Smooth muscle cell (in vitro differentiated cells): Measurements from ENCODE around the gene TUBGCP4. TPM values are rescaled to one million over a fixed set of nuclear protein-coding genes. Genes with fewer than 3 reads are reported as not detected.

Source experiments
- DNase-seq: peaks from one replicate; lab custom pipeline; 2025; ENCODE audit not compliant: unreplicated experiment; lab: John Stamatoyannopoulos, UW
- H2AFZ ChIP-seq: fragments of 200-600 bp; sonication (generic); 2 replicates; pipeline ENCODE4 v1.6.0; 2016; ENCODE audit warnings: antibody characterized with exemption, low read depth, mild to moderate bottlenecking
- H3F3A ChIP-seq: fragments of 200-600 bp; sonication (generic); 2 replicates; pipeline ENCODE4 v1.6.0; 2017; ENCODE audit warnings: antibody characterized with exemption, low read depth
- H3K27ac ChIP-seq: fragments of 200-600 bp; sonication (generic); 2 replicates; pipeline ENCODE4 v1.5.1; 2016; ENCODE audit warnings: low read depth, mild to moderate bottlenecking
- H3K27me3 ChIP-seq: fragments of 200-600 bp; sonication (generic); 2 replicates; pipeline ENCODE4 v1.6.1; 2016; ENCODE audit warnings: low read depth, mild to moderate bottlenecking
- H3K36me3 ChIP-seq: fragments of 200-600 bp; sonication (generic); 2 replicates; pipeline ENCODE4 v1.5.1; 2016; ENCODE audit warnings: low read depth
- H3K4me1 ChIP-seq: fragments of 200-600 bp; sonication (generic); 2 replicates; pipeline ENCODE4 v1.5.1; 2016; ENCODE audit warnings: low read depth
- H3K4me2 ChIP-seq: fragments of 200-600 bp; sonication (generic); 2 replicates; pipeline ENCODE4 v1.6.0; 2016; ENCODE audit warnings: mild to moderate bottlenecking
- H3K4me3 ChIP-seq: fragments of 200-600 bp; sonication (generic); 2 replicates; pipeline ENCODE4 v1.5.1; 2016; ENCODE audit warnings: mild to moderate bottlenecking
- H3K79me2 ChIP-seq: fragments of 200-600 bp; sonication (generic); 2 replicates; pipeline ENCODE4 v1.6.0; 2016; ENCODE audit warnings: low read depth, mild to moderate bottlenecking
- H3K9ac ChIP-seq: fragments of 200-600 bp; sonication (generic); 2 replicates; pipeline ENCODE4 v1.6.0; 2016; ENCODE audit warnings: low read depth
- H3K9me3 ChIP-seq: fragments of 200-600 bp; sonication (generic); replicated peaks from 2 replicates; pipeline ENCODE4 v1.5.1; 2016; ENCODE audit warnings: low read depth
- H4K20me1 ChIP-seq: fragments of 200-600 bp; sonication (generic); 2 replicates; pipeline ENCODE4 v1.6.0; 2016; ENCODE audit warnings: low read depth
- WGBS: methylation state at CpG from one replicate; pipeline ENCODE4 v1.1.7; 2016; ENCODE audit warnings: low lambda C conversion rate; 5-methylcytosine and 5-hydroxymethylcytosine counted together
- polyA plus RNA-seq: library from polyadenylated mRNA; unstranded; fragments of >200 nt; fragmentation: Nextera tagmentation; extraction: Ambion mirVana; gene quantifications from 2 replicates; pipeline ENCODE4 v1.2.1, GENCODE V29; 2016
- total RNA-seq: library from RNA; depleted of rRNA; stranded (reverse); fragments of >200 nt; gene quantifications from 2 replicates; pipeline ENCODE4 v1.2.3, GENCODE V29; 2014
- TF ChIP-seq, protein P1 (sequence below): fragments of 200-600 bp; sonication (generic); IDR thresholded peaks from 2 replicates; pipeline ENCODE4 v1.5.1; 2017; ENCODE audit warnings: borderline replicate concordance, mild to moderate bottlenecking, antibody characterized with exemption; ENCODE audit not compliant: insufficient read depth, poor library complexity, severe bottlenecking

The TUBGCP4 gene
- total and polyA plus RNA-seq, 2 experiments from 2014 or later, result 10.2 to 11.4 TPM

DNA sequence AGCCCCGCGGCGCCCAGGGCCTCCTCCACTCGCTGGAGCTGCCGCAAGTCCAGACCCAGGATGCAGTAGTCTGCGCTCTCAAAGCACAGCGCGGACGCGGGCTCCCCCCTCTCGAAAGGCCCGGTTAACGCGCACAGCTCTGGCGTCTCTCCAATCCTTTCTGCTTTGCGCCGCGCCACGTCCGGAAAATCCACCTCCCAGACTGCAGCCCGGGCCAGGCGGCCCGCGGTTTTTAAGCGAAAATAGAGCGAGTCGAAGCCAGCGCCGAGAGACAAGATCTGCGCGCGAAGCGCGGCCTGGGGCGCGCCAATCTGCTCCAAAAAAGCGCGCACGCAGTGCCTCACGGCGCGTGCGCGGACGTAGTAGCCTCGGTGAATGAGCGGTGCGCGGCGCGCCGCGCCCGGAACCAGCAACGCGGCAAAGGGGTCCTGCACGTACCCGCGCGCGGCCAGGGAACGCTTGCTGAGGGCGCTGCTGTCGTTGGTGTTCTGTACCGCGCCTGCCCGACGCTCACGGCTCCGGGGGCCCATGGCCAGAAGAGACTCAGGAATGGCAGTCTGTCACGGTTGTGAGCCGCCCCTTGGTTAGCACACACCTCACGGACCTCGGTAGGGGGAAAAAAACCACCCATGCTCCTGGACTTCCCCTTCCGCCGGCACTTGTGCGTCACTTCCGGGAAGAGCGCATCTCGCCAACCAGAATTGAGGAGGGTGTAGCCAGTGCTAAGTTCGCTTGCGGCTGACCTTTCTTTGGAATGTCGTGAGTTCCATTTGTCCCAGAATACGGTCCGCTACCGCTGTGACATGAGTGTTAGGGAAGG lies 40.7 kb upstream of the TUBGCP4 start, which contains the start of gene LCMT2:
TSS of gene LCMT2 (minus strand) at position 614 of the 820 bp plus-strand sequence. CDS start at position 530, 84 bp downstream.
- peak within 1 kb of the TSS; percentile 90 for H3K4me2 ChIP-seq
- H3K79me2 ChIP-seq, result peaks cover 13% of the 10 kb centered on the region
- peaks cover 9% of the 10 kb centered on the region for H4K20me1 ChIP-seq
- H3K4me1 ChIP-seq, result peaks cover 17% of the 10 kb centered on the region
- H2AFZ ChIP-seq, result peak within 1 kb of the TSS; percentile 84
- H3K27ac ChIP-seq, result peak within 1 kb of the TSS; percentile 87
- no peaks in the 10 kb centered on the region for H3K9me3 ChIP-seq
- peak; percentile 81 for DNase-seq
- H3K27me3 ChIP-seq, result no peaks in the 10 kb centered on the region
- H3F3A ChIP-seq, result no peaks in the 10 kb centered on the region
- WGBS, result 1% methylated on average over 86 of the region's 86 CpGs
- TF ChIP-seq, protein P1, sequence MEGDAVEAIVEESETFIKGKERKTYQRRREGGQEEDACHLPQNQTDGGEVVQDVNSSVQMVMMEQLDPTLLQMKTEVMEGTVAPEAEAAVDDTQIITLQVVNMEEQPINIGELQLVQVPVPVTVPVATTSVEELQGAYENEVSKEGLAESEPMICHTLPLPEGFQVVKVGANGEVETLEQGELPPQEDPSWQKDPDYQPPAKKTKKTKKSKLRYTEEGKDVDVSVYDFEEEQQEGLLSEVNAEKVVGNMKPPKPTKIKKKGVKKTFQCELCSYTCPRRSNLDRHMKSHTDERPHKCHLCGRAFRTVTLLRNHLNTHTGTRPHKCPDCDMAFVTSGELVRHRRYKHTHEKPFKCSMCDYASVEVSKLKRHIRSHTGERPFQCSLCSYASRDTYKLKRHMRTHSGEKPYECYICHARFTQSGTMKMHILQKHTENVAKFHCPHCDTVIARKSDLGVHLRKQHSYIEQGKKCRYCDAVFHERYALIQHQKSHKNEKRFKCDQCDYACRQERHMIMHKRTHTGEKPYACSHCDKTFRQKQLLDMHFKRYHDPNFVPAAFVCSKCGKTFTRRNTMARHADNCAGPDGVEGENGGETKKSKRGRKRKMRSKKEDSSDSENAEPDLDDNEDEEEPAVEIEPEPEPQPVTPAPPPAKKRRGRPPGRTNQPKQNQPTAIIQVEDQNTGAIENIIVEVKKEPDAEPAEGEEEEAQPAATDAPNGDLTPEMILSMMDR, result no peak
- peak within 1 kb of the TSS; percentile 72 for H3K9ac ChIP-seq
- H3K4me3 ChIP-seq, result peak within 1 kb of the TSS; percentile 54
- no peaks in the 10 kb centered on the region for H3K36me3 ChIP-seq

DNA sequence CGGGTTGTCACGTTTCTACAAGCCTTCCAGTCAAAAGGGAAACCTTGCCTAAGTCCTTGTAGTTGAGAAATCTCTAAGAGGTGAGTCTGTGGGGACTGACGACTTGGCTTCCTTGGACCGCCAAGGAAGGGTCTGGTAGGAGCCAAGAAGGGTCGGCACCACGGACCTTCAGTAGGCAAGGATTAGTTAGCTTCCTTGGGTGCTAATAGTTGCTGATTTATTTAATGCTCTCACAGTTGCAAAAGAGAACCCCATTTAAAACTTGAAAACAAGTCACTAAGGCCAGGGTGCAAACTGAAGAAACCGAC lies 40.2 kb upstream of the TUBGCP4 start:
- DNase-seq, result no peak
- no peaks in the 10 kb centered on the region for H3K36me3 ChIP-seq
- H3F3A ChIP-seq, result no peaks in the 10 kb centered on the region
- peaks cover 17% of the 10 kb centered on the region for H3K4me1 ChIP-seq
- H3K4me3 ChIP-seq, result peak overlapping the region; percentile 54
- no peaks in the 10 kb centered on the region for H3K27me3 ChIP-seq
- TF ChIP-seq, protein P1, result no peak
- H3K79me2 ChIP-seq, result peaks cover 13% of the 10 kb centered on the region
- 10% methylated on average over 7 of the region's 7 CpGs for WGBS
- peak overlapping the region; percentile 87 for H3K27ac ChIP-seq
- no peaks in the 10 kb centered on the region for H3K9me3 ChIP-seq
- H4K20me1 ChIP-seq, result peaks cover 9% of the 10 kb centered on the region
- H3K9ac ChIP-seq, result peak overlapping the region; percentile 72
- peak overlapping the region; percentile 84 for H2AFZ ChIP-seq
- peak overlapping the region; percentile 90 for H3K4me2 ChIP-seq

DNA sequence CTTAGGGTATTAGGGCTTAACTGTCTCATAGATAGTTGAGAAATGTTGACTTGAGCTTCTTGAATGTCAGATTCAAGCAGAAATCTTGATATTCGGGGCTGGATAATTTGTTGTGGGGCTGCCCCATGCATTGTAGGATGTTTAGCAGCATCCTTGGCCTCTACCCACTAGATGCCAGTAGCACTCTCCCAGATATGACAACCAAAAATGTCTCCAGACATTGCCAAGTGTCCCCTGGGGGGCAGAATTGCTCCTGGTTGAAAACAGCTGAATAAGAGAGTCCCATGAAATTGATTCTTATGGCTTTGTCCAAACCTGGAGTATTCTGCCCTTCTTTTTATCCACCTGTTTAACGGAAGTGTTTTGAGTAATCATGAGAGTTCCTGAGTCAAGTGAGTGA lies 24.6 kb upstream of the TUBGCP4 start:
- no peak for DNase-seq
- no peak overlapping the region for H3K4me3 ChIP-seq
- H3K79me2 ChIP-seq, result no peaks in the 10 kb centered on the region
- H3K4me2 ChIP-seq, result no peak overlapping the region
- TF ChIP-seq, protein P1, result no peak
- H2AFZ ChIP-seq, result no peak overlapping the region
- no peak overlapping the region for H3K9ac ChIP-seq
- H3K27me3 ChIP-seq, result no peaks in the 10 kb centered on the region
- no peaks in the 10 kb centered on the region for H3F3A ChIP-seq
- WGBS, result 100% methylated on average over 2 of the region's 2 CpGs
- no peaks in the 10 kb centered on the region for H3K4me1 ChIP-seq
- peaks cover 22% of the 10 kb centered on the region for H3K36me3 ChIP-seq
- no peaks in the 10 kb centered on the region for H3K9me3 ChIP-seq
- H3K27ac ChIP-seq, result no peak overlapping the region
- no peaks in the 10 kb centered on the region for H4K20me1 ChIP-seq
